HEK293 (cell line): ENCODE data around the gene BHMT2.

Source experiments
- ATF2 ChIP-seq: fragments of 450-650 bp; formaldehyde crosslinking; IDR thresholded peaks from 2 replicates; pipeline ENCODE4 v1.5.1; 2016; ENCODE audit warnings: missing biosample characterization, missing genetic modification characterization, low read depth
- CTCF ChIP-seq: fragments of 450-650 bp; formaldehyde crosslinking; IDR thresholded peaks from 2 replicates; pipeline ENCODE4 v1.5.1; 2016; ENCODE audit warnings: missing biosample characterization, missing genetic modification characterization
- PATZ1 ChIP-seq: fragments of 450-650 bp; formaldehyde crosslinking; IDR thresholded peaks from 2 replicates; pipeline ENCODE4 v1.5.1; 2016; ENCODE audit warnings: missing biosample characterization, missing genetic modification characterization
- SP2 ChIP-seq: fragments of 450-650 bp; formaldehyde crosslinking; IDR thresholded peaks from 2 replicates; pipeline ENCODE4 v1.5.1; 2016; ENCODE audit warnings: missing biosample characterization, missing genetic modification characterization
- SP3 ChIP-seq: fragments of 450-650 bp; formaldehyde crosslinking; IDR thresholded peaks from 2 replicates; pipeline ENCODE4 v1.5.1; 2016; ENCODE audit warnings: missing biosample characterization, missing genetic modification characterization
- ZBTB1 ChIP-seq: fragments of 450-650 bp; formaldehyde crosslinking; IDR thresholded peaks from 2 replicates; pipeline ENCODE4 v1.5.1; 2016; ENCODE audit warnings: missing biosample characterization, missing genetic modification characterization
- ZNF239 ChIP-seq: fragments of 450-650 bp; formaldehyde crosslinking; IDR thresholded peaks from 2 replicates; pipeline ENCODE4 v1.5.1; 2016; ENCODE audit warnings: missing biosample characterization, missing genetic modification characterization
- ZNF274 ChIP-seq, 2 experiments: fragments of 200-500 bp in 1 of 2; fragments of 450-650 bp in 1 of 2; sonication (Bioruptor generic) in 1 of 2; formaldehyde crosslinking in 1 of 2; IDR thresholded peaks; 2 replicates each; pipeline versions ENCODE4 v1.5.1 to v1.6.1; 2014 to 2016; ENCODE audit warnings: borderline replicate concordance in 1 of 2, inconsistent platforms in 1 of 2, low read length in 1 of 2, missing biosample characterization in 1 of 2, missing genetic modification characterization in 1 of 2
- ZNF416 ChIP-seq: fragments of 450-650 bp; formaldehyde crosslinking; IDR thresholded peaks from 2 replicates; pipeline ENCODE4 v1.5.1; 2016; ENCODE audit warnings: missing biosample characterization, missing genetic modification characterization
- ZNF585B ChIP-seq: fragments of 450-650 bp; formaldehyde crosslinking; IDR thresholded peaks from 2 replicates; pipeline ENCODE4 v1.5.1; 2016; ENCODE audit warnings: missing biosample characterization, missing genetic modification characterization
- ZNF704 ChIP-seq: fragments of 450-650 bp; formaldehyde crosslinking; IDR thresholded peaks from 2 replicates; pipeline ENCODE4 v1.5.1; 2016; ENCODE audit warnings: missing biosample characterization, missing genetic modification characterization

GRCh38 chr5:79119486-79119885, 49.9 kb downstream of the BHMT2 start:
- TF ChIP-seq ZNF274 (IDR thresholded peaks at IDR 0.05; ENCODE audit: low read length) = no peak
- TF ChIP-seq ZNF274 (tag by site-specific recombination; IDR thresholded peaks at IDR 0.05; ENCODE audit: borderline replicate concordance) = no peak
- TF ChIP-seq CTCF = no peak
- no peak for TF ChIP-seq ZNF416 (tag by site-specific recombination)
- TF ChIP-seq ATF2 (tag by site-specific recombination) = no peak
- TF ChIP-seq PATZ1 = no peak
- TF ChIP-seq SP2 (tag by site-specific recombination) = no peak
- no peak for TF ChIP-seq ZNF239
- TF ChIP-seq ZNF585B (tag by site-specific recombination) = no peak
- TF ChIP-seq ZBTB1 = no peak
- no peak for TF ChIP-seq SP3
- TF ChIP-seq ZNF704 = no peak
